CD4-positive, alpha-beta T cell treated with Interleukin-4 for 1 hour (primary cell): Measurements from ENCODE around the gene SPOCD1.
"Not testable (repeated sequence)": the region's sequence is repeated elsewhere in the genome, so short reads cannot be mapped to it uniquely, and the experiment has no call there.

ENCODE experiments used
- DNase-seq, 2 donors: peaks; one replicate each; pipeline ENCODE4 v3.0.0-alpha.2; 2020 to 2022

The SPOCD1 gene

DNA sequence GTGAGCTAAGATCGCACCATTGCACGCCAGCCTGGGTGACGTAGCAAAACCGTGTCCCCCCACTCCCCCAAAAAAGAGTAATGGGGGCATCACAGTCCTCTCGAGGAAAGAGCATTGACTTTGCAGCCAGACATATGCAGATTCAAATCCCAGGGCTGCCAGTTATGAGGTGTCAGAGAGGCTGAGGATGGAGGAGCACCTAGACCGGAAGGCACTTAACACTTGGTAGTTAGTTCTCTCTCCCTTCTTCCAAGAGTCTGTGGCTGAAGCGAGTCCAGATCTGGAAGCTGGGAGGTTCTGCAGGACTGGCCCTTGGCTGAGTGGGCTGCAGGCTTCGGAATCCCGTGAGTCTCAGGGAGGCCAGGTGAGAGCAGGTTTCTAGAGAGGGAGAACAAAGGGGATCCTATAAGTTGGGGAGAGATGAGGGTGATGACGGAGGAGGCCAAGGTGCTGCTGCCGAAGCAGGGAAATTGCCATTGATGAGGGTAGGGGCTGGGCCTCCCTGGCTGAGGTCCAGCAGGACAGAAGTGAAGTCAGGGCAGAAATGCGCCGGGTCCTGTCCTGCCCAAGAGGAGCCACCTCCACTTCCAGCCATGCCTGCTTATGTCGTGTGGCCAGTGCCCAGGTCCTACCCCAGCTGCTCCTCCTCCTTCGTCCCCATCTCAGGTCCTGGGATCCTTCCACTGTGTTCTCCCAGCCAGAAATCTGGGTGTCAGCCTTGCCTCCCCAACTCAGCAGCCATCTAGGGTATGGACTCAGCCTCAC is 13.3 kb upstream of the SPOCD1 start:
- DNase-seq = no peak

DNA sequence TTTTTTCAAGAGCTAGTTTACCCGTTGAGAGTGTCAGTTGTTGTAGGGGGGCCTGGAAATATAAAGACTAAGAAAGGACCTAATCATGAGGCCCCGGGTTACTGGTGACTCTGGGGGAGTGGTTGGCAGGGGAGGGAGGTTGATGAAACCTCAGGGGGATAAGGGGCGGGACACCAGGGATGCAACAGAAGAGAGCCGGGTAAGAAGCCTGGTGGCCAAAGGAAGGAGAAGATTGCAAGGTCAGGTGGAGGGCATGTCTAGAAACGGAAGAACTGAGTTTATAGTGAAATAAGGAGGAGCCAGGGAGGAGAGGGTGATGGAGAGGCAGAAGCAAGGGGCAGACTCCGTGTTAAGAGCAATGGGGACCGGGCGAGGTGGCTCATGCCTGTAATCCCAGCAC is 12.5 kb upstream of the SPOCD1 start:
- DNase-seq = no peak

DNA sequence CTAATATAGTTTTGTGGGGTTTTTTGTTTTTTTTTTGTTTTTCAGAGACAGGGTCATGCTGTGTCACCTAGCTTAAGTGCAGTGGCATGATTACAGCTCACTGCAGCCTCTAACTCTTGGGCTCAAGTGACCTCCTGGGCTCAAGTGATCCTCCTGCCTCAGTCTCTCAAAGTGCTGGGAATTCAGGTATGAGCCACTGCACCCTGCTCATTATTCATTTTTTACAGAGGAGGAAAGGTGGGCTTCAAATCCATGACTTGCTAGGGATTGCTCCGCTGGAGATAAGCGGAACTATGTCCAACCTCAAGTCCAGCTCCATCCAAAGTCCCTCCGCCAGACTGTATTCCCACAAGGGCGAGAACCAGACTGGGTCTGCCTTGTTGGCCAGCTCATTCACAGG is 8.0 kb upstream of the SPOCD1 start:
- no peak for DNase-seq

DNA sequence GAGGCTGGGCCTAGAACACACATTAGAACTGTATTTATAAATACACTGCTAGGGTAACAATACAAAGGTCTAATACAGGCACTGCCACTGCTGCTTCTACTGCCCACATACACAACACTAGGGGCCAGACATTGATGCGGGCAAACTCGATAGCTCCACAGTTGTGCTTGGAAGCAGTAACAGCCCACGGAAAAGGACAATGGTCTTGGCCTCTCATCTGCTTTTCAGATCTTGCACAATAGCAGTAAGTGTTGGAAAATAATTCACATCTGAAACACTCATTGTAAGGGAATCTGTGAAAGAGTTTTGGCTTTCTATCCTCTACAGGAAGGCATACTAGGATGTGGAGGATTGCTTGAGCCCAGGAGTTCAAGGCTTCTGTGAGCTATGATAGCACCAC is 6.9 kb upstream of the SPOCD1 start:
- no peak for DNase-seq

DNA sequence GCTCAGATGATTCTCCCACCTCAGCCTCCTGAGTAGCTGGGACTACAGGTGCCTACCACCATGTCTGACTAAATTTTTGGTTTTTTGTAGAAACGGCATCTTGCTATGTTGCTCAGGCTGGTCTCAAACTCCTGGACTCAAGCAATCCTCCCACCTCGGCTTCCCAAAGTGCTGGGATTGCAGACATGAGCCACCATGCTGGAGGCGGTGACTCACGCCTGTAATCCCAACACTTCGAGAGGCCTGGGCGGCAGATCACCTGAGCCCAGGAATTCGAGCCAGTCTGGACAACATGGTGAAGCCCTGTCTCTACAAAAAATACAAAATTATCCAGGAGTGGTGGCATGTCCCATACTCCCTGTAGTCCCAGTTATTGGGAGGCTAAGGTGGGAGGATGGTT is 4.4 kb upstream of the SPOCD1 start:
- not testable (repeated sequence) for DNase-seq

DNA sequence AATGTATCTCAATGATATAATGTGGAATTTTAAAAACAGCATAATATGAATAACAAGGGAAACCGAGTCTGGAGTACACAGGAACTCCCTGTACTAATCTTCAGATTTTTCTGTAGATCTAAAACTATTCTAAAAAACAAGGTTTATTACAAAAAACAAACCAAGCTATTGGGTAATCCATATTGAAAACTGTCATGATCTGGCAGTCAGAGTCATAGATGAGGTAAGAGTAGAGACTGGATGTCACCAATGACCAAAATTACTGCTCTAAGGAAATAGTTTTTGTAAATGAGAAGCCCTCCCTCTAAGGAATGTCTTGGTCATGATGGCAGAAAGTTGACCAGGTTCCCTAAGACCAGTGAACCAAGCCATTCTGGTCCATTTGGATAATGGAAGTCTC is 2.4 kb upstream of the SPOCD1 start:
- DNase-seq = no peak

DNA sequence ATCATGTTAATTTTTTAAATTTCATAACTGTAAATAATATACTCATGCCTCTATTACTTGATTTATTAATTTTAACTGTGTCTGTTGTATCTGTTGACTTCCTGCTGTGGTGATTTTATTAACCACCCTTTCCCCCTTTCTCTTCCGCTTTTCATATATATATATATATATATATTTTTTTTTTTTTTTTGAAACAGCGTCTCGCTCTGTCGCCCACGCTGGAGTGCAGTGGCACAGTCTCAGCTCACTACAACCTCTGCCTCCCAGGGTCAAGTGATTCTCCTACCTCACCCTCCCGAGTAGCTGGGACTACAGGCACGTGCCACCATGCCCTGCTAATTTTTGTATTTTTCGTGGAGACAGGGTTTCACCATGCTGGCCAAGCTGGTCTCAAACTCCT is 1.1 kb upstream of the SPOCD1 start:
- DNase-seq = peak in 1 of 2 donors; percentile 25

DNA sequence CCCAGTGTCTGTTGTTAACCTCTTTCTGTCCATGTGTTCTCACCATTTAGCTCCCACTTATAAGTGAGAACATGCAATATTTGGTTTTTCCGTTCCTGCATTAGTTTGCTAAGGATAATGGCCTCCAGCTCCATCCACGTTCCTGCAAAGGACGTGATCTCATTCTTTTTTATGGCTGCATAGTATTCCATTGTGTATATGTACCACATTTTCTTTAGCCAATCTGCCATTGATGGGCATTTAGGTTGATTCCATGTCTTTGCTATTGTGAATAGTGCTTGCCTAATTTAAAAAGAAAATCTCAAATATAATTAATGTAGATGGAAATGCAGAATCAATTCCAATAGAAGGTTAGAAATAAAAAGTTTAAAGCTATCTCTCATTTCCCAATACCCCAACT is 679 bp upstream of the SPOCD1 start:
- not testable (repeated sequence) for DNase-seq

DNA sequence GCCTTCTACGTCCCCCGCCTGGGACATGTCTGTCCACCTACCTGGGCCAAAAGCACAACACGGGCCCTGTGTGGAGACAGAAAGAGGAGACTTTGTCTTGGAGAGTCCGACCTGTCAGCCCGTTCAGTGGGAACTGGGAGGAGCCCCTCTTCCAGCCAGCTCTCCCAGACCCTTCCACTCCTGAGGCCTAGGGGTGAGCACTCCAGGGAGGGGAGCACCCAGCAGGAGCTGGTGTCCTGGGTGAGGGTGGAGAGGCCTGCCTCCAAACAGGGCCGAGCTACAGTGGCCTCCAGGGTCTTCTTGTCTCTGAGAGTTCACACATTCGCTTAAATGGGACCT is 546 bp downstream of the SPOCD1 start:
- DNase-seq = no peak

DNA sequence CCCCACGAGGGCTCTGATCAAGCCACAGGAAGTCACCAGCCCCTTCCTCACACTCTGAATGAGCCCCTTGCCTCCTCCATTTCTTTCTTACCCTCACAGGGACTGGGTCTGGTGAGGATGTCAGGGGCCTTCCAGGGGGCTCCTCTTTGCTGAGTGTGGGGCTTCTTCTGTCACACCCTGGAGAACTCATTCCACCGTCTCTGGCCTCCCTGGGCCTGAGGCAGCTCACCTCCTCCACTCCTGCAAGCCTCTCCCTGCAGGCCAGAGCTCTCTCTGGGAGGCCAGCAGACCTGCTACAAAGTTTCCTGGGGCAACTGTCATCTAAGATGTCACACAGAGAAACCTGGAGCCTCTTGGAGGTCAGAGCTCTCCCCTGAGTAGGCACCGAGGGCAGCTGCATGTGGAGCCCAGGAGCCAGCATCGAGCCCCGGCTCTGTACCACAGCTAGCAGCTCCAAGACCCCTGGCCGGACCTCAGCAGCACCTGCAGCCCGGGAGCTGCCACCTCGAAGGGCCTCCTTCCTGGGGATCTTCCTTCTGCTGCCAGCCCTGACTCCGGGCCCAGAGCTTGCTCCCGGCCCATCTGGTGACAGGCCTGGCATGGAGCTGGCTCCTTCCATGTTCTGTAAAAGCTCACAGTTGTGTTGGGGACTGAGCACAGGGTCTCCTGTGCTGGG is 1.1 kb downstream of the SPOCD1 start:
- no peak for DNase-seq

DNA sequence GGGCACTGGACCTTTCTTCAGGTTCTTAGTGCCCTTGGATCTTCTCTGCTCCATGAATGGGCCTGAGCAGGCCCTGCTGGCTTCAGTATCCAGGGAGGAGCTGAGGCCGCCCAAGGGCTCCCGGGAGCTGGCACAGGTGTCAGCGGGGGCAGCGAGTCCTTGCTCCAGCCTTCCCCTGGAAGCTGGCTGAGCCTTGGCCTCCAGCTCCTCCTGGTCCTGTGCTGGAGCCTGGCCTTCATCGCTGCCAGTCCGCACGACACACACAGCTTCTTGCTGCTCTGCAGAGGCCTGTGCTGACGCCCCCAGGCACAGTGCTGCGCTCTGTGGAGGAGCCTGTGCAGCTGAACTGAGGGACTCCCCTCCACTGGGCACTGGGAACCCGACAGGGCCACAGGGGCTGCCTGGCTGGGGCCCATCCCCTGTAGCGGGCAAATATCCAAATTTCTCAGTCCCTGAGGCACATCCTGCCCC is 1.7 kb downstream of the SPOCD1 start:
- no peak for DNase-seq

DNA sequence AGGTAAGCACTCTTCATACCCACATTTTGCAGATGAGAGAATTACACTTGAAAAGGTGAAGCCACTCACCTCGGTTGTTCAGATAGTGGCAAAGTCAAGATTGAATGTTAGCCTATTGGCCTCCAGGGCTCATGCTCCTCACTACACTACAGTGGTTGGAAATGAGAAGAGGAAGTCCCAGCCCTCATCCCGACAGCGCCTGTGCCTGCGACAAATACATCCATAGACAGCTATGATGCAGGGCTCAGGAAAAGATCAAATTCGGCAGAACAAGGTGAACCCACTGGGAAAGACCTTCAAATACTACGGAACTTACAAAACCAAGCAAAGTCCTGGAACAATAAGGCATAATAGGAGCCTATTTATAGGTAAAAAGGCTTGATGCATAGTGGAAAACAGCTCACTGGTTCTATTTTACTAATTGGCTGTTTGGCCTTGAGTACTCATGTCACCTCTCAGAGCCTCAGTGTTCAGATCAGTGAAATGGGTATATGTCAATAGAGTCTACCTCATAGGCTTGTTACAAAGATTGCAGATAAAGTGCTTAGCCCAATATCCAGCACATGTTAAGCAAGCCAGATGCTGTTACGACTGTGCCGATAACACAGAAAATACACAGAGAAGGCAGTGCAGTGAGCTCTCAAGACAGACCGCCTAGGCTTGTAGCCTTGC is 3.5 kb downstream of the SPOCD1 start:
- no peak for DNase-seq

DNA sequence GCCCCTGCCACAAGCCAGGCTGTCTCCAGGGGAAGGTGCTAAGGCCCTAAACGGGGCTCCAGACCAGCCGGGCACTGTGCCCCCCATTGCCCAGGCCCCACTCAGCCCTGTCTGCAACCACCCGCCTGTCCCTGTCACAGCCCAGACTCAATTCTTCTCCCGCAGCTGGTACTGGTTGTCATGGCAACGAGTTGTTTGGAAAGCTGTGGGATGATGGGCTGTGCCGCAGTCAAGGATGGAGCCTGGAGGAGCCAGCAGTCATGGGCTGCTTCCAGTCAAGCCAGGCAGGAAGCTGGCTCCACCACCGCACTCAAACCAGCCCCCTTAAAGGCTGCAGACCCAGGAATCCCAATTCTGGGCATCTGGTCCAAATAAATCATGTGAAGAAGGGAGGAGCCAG is 4.2 kb downstream of the SPOCD1 start:
- DNase-seq = no peak

DNA sequence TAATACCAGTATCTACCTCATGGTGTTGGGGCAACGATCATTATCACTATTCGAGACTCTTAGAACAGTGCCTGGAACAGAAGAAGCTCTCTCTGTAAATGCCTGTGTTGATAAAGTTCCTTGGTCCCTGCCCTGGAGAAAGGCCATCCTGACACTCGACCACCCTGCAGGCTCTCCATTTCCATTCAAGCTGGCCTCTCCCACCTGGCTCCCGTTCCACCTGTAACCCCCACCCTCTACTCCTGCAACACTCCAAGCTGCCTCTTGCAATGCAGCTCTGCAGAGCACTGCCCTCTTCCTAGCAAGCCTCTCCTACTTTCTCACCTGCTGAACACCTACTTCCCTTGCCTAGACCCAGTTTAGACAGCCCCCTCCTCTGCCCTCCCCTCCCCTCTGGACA is 6.1 kb downstream of the SPOCD1 start:
- DNase-seq = no peak

DNA sequence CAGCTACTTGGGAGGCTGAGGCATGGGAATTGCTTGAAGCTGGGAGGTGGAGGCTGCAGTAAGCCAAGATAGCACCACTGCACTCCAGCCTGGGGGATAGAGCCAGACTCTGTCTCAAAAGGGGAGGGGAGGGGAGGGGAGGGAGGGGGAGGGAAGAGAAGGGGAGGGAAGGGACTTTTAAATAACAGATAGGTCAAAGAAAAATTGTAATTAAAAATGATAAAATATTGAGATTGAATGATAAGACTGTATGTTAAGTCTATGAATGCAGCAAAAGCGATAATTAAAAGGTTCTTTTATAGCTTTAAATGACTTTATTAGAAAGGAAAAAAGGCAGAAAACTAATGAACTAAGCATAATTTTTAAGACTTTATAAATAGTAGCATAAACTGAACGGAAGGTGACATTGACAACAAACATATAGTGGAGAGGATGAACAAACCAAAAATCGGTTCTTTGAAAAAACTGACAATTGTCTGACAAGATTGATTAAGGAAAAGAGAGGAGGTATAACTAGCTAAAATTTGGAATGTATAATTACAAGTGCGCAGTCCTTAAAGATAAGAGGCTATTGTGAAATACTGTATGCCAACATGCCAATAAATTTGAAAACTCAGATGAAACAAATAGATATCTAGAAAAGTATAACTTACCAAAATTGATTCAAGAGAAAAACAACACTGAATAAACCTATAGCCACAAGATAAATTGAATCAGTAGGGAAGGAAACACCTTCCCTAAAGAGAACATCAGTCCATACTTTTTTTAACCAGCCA is 8.4 kb downstream of the SPOCD1 start:
- DNase-seq = no peak

DNA sequence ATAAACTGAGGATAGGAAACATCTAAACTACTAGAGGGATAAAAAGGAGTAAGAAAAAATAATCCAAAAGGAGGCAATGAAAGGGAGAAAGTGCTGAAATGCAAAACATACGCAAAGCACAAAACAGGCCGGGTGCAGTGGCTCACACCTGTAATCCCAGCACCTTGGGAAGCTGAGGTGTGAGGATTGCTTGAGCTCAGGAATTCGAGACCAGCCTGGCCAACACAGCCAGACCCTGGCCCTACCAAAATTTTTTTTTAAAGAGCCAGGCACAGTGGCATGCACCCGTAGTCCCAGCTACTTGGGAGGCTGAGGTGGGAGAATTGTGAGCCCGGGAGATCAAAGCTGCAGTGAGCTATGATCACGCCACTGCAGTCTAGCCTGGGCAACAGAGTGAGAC is 10.5 kb downstream of the SPOCD1 start:
- no peak for DNase-seq

DNA sequence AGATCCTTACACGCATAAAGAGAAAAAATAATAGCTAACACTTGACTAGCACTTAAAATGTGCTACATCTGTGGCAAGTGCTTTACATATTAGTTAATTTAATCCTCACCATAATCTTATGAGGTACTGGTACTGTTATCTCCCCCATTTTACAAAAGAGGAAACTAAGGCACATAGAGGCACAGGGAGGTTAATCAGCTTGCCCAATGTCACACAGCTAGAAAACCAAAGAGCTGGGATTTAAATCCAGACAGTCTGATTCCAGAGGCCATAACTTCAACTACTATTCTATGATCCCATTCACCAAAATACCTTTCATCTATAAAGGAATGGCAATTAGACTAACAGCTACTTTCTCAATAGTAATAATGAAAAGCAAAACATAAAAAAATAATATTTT is 11.7 kb downstream of the SPOCD1 start:
- DNase-seq = no peak

DNA sequence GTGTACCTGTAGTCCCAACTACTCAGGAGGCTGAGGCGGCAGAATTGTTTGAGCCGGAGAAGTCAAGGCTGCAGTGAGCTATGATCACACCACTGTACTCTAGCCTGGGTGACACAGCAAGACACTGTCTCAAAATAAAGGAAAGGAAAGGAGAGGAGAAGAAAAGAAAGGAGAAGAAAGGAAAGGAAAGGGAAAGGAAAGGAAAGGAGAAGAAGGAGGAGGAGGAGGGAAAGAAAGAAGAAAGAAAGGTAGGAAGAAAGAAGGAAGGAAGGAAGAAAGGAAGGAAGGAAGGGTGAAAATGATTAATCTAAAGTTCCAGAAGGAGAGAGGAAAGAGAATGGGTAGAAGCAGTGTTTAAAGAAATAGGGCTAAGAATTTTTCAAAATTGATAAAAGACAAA is 12.2 kb downstream of the SPOCD1 start:
- no peak for DNase-seq

DNA sequence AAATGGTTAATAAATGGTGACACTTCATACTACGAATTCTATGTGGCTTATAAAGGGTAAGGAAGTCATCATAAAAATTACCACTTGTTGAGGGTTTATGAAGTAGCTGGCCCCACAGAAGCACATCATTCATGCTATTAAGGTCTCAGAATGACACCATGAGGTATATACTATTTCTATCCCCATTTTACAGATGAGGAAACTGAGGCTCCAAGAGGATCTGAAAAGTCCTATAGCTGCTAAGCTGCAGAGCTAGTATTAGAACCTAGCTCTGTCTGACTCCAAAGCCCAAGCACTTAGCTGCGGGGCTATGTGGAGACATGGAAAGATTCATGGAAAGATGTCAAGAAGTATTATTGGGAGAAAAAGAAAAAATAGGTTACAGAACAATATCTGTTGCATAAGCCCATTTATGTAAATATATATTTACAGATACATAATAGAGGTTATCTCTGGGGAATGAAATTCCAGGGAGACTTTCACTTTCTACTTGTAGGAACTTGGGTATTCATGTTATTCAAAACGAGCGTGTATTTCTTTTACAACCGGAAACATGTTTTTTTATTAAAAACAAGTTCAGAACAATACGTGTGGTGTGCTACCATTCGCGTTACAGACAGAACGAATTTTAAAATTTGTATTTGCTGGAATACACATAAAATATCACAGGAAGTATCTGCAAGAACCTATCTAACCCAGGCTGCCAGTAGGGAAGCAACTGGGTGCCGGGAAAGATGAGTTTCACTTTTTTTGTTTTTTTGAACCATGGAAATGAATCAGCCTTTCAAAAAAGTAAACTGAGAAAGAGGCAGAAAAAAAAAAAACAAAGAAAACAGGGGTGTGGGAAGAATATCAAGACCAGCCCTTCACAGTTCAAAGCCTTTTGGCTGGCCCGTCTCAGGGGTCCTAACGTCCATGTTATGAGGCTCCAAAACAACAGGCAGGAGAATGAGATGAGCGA is 13.4 kb downstream of the SPOCD1 start:
- DNase-seq = no peak

DNA sequence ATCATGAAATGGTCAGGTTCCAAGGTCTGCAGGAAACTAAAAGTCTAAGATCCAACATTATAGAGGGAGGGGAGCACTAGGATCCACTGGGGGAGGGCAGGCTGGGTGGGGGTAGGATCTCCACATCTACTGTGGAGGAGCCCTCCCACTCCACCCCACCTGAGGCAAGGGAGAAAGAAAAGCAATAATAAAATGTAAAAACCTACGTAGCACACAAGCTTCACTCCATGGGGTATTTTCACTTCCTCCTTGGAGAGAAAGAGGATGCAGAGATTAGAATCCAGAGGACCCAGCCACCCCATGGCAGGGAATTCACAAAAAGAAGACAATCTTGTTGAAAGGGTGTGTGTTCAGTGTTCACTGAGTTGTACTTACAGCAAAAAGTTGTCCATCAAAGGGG is 14.4 kb downstream of the SPOCD1 start:
- DNase-seq = no peak

DNA sequence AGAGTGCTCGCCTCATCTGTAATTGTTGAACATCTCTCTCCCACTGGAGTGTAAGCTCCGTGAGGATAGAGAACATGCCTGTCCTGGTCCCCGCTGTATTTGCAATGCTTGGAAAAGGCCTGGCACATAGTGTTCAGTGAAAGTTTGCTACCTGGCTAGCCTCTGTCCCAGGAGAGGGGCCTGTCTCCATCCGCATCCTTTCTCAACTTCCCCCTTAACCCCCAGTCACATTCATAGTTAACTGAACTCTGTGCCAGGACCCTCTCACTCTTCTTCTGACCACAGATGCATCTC is 15.2 kb downstream of the SPOCD1 start:
- DNase-seq = no peak

DNA sequence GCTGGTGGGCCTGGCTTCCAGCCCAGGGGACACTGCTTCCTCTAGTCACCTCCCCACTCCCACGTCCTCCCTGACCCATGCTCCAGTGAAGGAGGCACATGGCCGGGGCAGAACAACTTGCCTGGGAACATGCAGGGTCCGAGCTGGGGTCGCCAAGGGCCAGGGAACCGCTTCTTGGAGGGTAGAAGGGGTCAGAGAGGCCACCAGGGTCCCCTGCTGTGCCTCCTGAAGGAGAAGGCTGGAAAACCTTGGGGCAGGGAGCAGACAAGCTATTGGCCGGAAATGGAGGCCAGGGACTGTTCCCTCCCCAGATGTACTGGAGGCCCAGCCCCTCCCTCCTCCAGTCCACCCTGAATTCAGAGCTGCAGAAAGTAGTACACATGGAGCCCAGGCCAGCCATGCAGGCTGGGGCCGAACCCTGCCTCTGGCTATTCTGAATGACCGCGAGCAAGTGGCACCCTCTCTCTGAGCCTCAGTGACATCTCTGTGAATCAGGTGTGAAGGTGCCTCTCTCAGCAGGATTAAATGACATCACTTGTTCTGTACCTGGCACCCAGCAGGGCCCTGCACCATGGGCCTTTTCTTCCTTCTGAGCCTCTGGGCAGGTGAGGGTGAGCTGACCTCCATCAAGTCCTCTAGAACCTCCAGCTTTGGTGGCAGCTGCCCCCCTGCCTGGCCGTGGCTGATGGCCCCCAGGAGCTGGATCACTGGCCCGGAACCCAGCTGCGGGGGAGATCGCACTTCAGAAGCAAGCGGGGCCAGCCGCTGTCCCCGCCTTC is 15.7 kb downstream of the SPOCD1 start:
- DNase-seq = no peak
